HG02840 (cell line): ENCODE measurements around the gene ARHGEF33.

ENCODE experiments used
- ATAC-seq: cut with Tn5 transposase; IDR thresholded peaks from one replicate; pipeline ENCODE4 v1.9.1; 2021; ENCODE audit warnings: mild to moderate bottlenecking, moderate library complexity, moderate number of reproducible peaks; ENCODE audit not compliant: unreplicated experiment, low FRiP score

ARHGEF33 gene

GRCh38 chr2:38951766-38952165 lies 62.1 kb downstream of the ARHGEF33 start:
- ATAC-seq, result no peak

GRCh38 chr2:38957972-38958371 lies 68.3 kb downstream of the ARHGEF33 start:
- no peak for ATAC-seq

- ATAC-seq, result no peak
These were observed 69.8 kb downstream of the ARHGEF33 start for GRCh38 chr2:38959466-38959865.

GRCh38 chr2:38959938-38960608 lies 70.4 kb downstream of the ARHGEF33 start:
- ATAC-seq, result peak; percentile 68

GRCh38 chr2:38960609-38961320 lies 71.1 kb downstream of the ARHGEF33 start:
- no peak for ATAC-seq

DNA sequence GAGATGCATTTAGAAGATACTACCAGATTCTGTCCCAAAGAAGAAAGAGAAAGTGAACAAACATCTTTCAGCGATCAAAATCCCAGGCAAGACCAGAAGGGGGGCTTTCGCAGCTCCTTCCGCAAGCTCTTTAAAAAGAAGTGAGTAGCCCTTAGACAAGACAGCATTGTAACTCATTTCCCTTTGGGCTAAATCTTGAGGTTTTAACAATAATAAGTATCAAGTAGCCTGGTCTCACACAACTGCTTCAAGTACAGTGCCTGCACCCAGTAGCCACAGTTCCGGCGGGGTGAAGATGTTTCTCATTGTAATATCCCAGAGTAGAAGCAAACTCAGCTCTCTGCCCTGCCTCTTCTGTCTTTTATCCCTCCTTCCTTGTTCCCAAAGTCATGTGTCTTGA lies 76.3 kb downstream of the ARHGEF33 start:
- no peak for ATAC-seq

GRCh38 chr2:38966678-38967077 lies 77.0 kb downstream of the ARHGEF33 start:
- ATAC-seq, result no peak

DNA sequence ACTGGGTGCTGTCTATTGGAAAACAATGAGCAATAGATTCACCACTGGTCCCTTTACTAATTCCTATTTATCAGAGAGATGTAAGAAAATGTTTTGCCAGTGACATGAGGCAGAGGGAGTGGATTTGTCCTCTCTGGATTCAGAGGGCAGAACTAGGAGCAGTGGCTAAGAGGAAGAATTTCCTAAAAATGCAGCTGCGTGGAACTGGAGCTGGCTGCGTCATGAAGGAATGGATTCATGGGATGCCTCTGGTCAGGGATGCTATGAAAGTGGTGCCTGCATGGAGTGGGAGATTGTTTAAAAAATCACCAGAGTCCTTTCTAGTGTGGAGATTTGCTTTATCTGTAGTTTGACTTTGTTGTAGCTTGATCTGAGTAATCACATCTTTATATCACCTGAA lies 78.3 kb downstream of the ARHGEF33 start:
- no peak for ATAC-seq

DNA sequence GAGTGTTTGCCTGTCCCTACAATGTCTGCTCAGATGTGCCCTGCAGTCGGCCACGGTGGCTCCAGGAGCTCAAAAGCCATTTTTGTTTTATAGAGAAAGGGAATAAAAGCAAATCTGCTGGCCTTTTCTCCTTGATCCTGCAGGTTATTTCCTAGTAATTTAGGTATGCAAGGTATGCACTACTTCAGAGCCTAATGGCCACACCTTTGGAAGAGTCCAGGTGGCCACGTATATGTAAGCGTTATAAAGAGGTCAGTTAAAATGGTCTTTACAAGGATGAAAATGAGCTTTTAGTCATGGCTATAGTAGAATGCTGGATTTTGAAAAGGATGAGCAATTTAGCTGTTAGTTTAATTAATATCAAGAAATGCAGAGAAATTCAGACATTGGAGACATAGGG lies 81.7 kb downstream of the ARHGEF33 start:
- no peak for ATAC-seq

DNA sequence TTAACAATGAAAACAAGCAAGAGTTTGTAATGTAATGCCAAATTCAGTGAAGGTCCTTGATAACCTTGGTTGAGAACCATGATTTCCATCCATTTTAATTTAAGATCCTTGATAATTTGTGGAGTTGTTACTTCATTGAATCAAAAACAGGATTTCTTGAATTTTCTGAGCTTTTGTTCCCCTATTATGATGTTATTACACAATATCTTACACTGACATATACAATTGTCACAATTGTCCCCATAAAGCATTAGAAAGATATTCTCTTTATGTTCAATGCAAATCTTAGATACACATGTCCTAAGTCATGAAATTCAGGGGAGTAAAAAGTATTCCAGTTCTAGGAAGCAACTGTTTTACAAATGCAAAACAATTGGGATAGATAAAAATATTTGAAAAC lies 83.6 kb downstream of the ARHGEF33 start:
- no peak for ATAC-seq

- ATAC-seq, result no peak
These were observed 85.4 kb downstream of the ARHGEF33 start for GRCh38 chr2:38975042-38975441.

GRCh38 chr2:38977047-38977446 lies 87.4 kb downstream of the ARHGEF33 start:
- ATAC-seq, result no peak

- no peak for ATAC-seq
These were observed 88.7 kb downstream of the ARHGEF33 start for GRCh38 chr2:38978296-38978903.

GRCh38 chr2:38978908-38979307 lies 89.2 kb downstream of the ARHGEF33 start:
- no peak for ATAC-seq

DNA sequence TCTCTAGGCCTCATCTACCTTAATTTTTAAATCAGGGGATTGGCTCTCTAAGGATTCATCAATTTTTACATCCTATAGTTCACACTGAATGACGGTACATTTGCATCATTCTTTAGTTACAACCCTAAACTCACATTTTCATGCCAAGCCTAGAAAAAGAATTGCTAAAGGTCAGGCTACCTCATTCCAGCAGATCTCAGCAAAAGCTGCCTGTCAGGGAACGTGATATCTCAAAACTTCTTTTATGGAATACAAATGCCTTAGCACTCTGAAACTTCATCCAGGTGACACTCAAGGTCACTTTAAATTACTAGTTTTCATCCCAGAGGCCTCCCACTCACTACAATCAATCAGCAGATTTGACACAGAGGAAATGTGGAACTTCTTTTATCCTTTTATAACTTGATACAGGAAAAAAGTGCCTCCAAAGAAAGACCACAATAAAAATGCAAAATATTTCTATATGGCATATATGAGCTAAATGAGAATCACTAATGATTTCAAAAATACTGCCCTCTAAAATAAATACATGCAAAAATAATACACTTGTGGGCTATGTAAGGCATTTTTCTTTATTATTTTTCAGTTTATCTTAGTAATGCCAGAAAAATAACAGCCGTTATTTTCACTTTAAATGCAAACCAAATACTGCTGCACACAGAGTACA lies 91.5 kb downstream of the ARHGEF33 start:
- no peak for ATAC-seq

DNA sequence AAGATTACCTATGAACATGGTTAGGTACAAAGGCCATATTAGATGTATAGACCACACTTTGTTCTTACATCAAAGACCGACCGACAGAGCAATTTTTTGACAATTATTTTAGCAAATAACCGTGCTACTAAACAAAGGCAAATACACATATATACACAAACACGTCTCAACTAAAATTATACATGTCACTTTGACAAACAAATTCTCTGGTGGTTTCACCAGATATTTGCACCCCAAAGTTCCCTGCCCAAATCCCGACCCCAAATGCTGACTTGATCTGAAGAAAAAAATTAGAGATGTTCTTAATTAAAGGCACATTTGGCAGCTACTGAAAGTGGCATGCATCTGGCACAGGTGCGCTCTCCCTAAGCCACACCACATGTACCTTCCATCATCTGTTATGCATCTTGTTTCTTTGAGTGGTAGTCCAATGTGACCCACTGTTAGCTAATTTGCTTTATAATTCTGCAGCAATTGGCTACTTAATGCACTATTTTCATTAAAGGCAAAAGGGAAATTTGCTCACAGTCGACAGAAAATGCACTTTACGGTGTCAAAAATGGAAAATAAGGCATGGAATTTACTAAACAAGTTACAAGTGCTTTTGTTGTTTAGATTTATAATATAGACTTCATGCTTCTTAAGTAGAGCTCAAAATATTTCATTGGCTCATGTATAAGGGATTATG lies 92.1 kb downstream of the ARHGEF33 start:
- ATAC-seq, result no peak

GRCh38 chr2:38982498-38982897 lies 92.8 kb downstream of the ARHGEF33 start:
- ATAC-seq, result no peak

DNA sequence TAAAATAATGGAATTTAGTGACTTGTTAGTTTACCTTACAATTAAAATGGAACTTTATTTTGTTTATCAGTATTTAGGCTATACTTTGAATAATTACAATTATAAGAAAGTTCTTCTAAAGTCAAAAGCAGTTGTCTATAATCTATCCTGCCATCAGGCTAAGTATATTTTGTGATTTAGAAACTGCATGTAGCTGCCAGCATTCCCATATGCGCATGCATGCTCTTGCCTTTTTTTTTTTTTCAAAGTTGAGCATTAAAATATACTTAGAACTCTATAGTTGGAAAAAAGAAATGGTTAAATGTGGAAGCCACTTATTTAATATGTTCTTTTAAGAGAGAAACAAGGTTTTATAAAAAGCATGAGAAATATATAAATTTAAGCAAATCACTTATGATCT lies 99.0 kb downstream of the ARHGEF33 start:
- no peak for ATAC-seq

DNA sequence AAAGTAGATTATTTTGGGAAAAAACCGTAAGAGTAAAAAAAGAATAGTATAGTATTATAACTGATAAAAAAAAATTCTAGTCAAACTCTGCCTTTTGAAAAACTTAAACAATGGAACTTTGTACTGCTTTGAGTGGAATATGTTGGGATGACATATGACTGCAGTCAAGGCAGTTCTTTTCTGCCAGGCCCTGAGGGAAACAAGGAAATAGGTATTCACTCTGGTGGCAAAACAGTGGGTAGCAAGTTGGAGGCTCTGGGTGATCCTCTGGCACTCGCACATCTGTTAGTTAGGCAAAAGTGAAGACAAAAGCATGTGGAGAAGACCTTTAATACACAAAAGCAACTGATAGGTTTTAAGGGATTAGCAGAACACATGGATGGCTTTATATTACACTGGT lies 102.2 kb downstream of the ARHGEF33 start:
- no peak for ATAC-seq

- ATAC-seq, result no peak
These were observed 108.1 kb downstream of the ARHGEF33 start for GRCh38 chr2:38997781-38998180.

DNA sequence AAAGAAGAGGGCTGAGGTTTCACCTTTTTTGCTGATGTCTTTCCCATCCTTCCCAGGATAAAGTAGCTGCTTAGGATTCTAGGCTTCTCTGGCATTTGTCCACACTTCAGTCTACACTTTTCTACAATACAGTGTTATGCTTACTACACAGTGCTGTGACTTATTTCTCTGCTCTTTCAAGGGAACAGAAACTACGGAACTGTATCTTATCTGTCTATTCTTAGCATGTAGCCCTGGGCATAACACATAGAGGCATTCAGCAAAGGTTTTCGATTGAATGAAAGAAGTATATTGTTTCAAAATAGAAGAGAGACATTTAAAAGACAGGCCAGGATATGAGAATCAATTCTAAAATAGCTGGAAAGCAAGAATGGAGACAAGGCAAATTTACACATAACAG lies 110.9 kb downstream of the ARHGEF33 start:
- ATAC-seq, result no peak
